CD14-positive monocyte (primary cell): Measurements from ENCODE around the gene MSI2. TPM values are rescaled to one million over a fixed set of nuclear protein-coding genes. Genes with fewer than 3 reads are reported as not detected.

Experiments used
- DNase-seq, 3 donors: peaks; one replicate each; pipeline ENCODE4 v3.0.0-alpha.2; 2011 to 2022
- H2AFZ ChIP-seq: 2 replicates; pipeline ENCODE4 v1.6.0; 2012; ENCODE audit warnings: mild to moderate bottlenecking, low read depth, low read length, inconsistent platforms; ENCODE audit not compliant: insufficient read depth, poor library complexity, severe bottlenecking
- H3K27ac ChIP-seq, 2 donors: 1 replicate in 1 of 2; 2 replicates in 1 of 2; pipeline ENCODE4 v1.5.1; 2012 to 2013; ENCODE audit warnings: low read length in 2 of 2, control low read depth in 1 of 2, inconsistent platforms in 1 of 2, low read depth in 1 of 2, mild to moderate bottlenecking in 1 of 2
- H3K27me3 ChIP-seq, 2 donors: one replicate each; pipeline versions ENCODE4 v1.6.0 to v1.6.1; 2011 to 2013; ENCODE audit warnings: low read length in 2 of 2; ENCODE audit not compliant: control insufficient read depth in 2 of 2, insufficient read depth in 2 of 2
- H3K36me3 ChIP-seq, 2 donors: replicated peaks in 1 of 2; 1 replicate in 1 of 2; 2 replicates in 1 of 2; pipeline versions ENCODE4 v1.5.1 to v1.6.1; 2012 to 2013; ENCODE audit warnings: low read length in 2 of 2, control low read depth in 1 of 2, inconsistent platforms in 1 of 2, mild to moderate bottlenecking in 1 of 2; ENCODE audit not compliant: insufficient read depth in 2 of 2, control insufficient read depth in 1 of 2
- H3K4me1 ChIP-seq, 2 donors: 1 replicate in 1 of 2; 2 replicates in 1 of 2; pipeline versions ENCODE4 v1.5.1 to v1.6.1; 2012 to 2013; ENCODE audit warnings: low read length in 2 of 2, control low read depth in 1 of 2, inconsistent platforms in 1 of 2, mild to moderate bottlenecking in 1 of 2, moderate library complexity in 1 of 2; ENCODE audit not compliant: insufficient read depth in 2 of 2, control insufficient read depth in 1 of 2
- H3K4me2 ChIP-seq: replicated peaks from 2 replicates; pipeline ENCODE3; 2012; ENCODE audit warnings: low read length, moderate library complexity, mild to moderate bottlenecking; ENCODE audit not compliant: poor library complexity, severe bottlenecking; ENCODE audit errors: extremely low read depth
- H3K4me3 ChIP-seq, 3 experiments: fragments of 200-600 bp in 1 of 3; sonication (generic) in 1 of 3; replicated peaks in 1 of 3; 1 replicate in 2 of 3; 2 replicates in 1 of 3; pipeline ENCODE4 v1.5.1; 2011 to 2013; ENCODE audit warnings: low read length in 3 of 3, mild to moderate bottlenecking in 3 of 3, control low read depth in 2 of 3, low read depth in 2 of 3, inconsistent platforms in 1 of 3, moderate library complexity in 1 of 3
- H3K79me2 ChIP-seq: 2 replicates; pipeline ENCODE4 v1.6.0; 2012; ENCODE audit warnings: mild to moderate bottlenecking, control low read depth, inconsistent platforms, low read length, moderate library complexity; ENCODE audit not compliant: insufficient read depth
- H3K9ac ChIP-seq: 2 replicates; pipeline ENCODE4 v1.6.0; 2017; ENCODE audit warnings: low read length, mild to moderate bottlenecking; ENCODE audit not compliant: insufficient read depth, poor library complexity, severe bottlenecking
- H3K9me3 ChIP-seq, 2 donors: replicated peaks in 1 of 2; 1 replicate in 1 of 2; 2 replicates in 1 of 2; pipeline versions ENCODE4 v1.5.1 to v1.6.1; 2012 to 2013; ENCODE audit warnings: low read length in 2 of 2, control low read depth in 1 of 2; ENCODE audit not compliant: control insufficient read depth in 1 of 2, insufficient read depth in 1 of 2
- H4K20me1 ChIP-seq: 2 replicates; pipeline ENCODE4 v1.6.0; 2012; ENCODE audit warnings: mild to moderate bottlenecking, low read length, control low read depth, moderate library complexity; ENCODE audit not compliant: insufficient read depth
- H3K27ac Mint-ChIP-seq, 7 donors: one replicate each; pipeline ENCODE4 v1.8.0; 2020; ENCODE audit warnings: mild to moderate bottlenecking in 7 of 7, mixed read lengths in 7 of 7, moderate library complexity in 6 of 7, inconsistent platforms in 2 of 7
- H3K27me3 Mint-ChIP-seq, 3 donors: one replicate each; pipeline ENCODE4 v1.8.0; 2021 to 2022; ENCODE audit warnings: low read depth in 3 of 3, mild to moderate bottlenecking in 3 of 3, mixed read lengths in 3 of 3, moderate library complexity in 3 of 3, inconsistent platforms in 1 of 3
- H3K36me3 Mint-ChIP-seq, 2 donors: one replicate each; pipeline ENCODE4 v1.8.0; 2020; ENCODE audit warnings: mixed read lengths in 2 of 2, inconsistent platforms in 1 of 2, mild to moderate bottlenecking in 1 of 2
- H3K4me1 Mint-ChIP-seq: one replicate; pipeline ENCODE4 v1.8.0; 2020; ENCODE audit warnings: mild to moderate bottlenecking, mixed read lengths
- H3K4me3 Mint-ChIP-seq, 2 donors: one replicate each; pipeline ENCODE4 v1.8.0; 2020; ENCODE audit warnings: mild to moderate bottlenecking in 2 of 2, mixed read lengths in 2 of 2, moderate library complexity in 1 of 2
- H3K9me3 Mint-ChIP-seq, 7 donors: one replicate each; pipeline ENCODE4 v1.8.0; 2020 to 2022; ENCODE audit warnings: mixed read lengths in 7 of 7, mild to moderate bottlenecking in 6 of 7, moderate library complexity in 6 of 7, inconsistent platforms in 2 of 7
- WGBS: methylation state at CpG from one replicate; pipeline ENCODE4 v1.1.5; 2013; ENCODE audit warnings: missing lambda C conversion rate; ENCODE audit not compliant: insufficient coverage; 5-methylcytosine and 5-hydroxymethylcytosine counted together
- intact Hi-C, 2 donors: fragments of 100-400 bp; cut with micrococcal nuclease; formaldehyde crosslinking; loops; one replicate each; pipeline versions ENCODE4 v1.15.0 to v1.15.1; 2023
- polyA plus RNA-seq, 3 donors: library from polyadenylated mRNA; depleted of rRNA in 1 of 3; unstranded in 2 of 3; stranded (reverse) in 1 of 3; fragments of 300-500 nt in 2 of 3; fragments of >200 nt in 1 of 3; fragmentation: Illumina TruSeq in 2 of 3; gene quantifications; 1 replicate in 2 of 3; 2 replicates in 1 of 3; pipeline ENCODE4 v1.2.3, GENCODE V29; 2012 to 2021
- TF ChIP-seq, protein P1 (sequence below): fragments of 200-600 bp; IDR thresholded peaks from one replicate; pipeline ENCODE4 v1.8.0; 2022; ENCODE audit warnings: antibody characterized with exemption, mild to moderate bottlenecking

MSI2 gene
- polyA plus RNA-seq, 3 donors, result 0.20 to 6.6 (median 0.37) TPM

DNA sequence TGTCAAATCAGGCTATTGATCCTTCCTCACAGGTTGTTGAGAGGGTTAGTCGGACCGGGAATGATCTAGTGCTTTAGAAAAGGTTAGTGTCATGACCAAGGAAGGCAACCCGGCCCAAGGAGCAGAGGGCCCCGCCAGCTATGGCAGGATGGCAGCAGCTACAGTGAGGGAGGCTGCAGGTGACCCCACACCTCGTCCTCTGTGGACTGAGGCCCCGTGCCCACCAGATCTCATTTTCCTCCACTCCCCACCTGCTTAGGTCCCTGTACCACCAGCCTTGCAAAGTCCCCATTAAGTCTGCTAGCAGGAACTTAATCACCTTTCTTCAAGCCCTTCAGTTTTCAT lies 381.3 kb downstream of the MSI2 start:
- Mint-ChIP-seq H3K27ac (no peak overlapping the region), H3K27me3 (peaks cover 0 to 1% (median 0%) of the 10 kb centered on the region in 3 donors), H3K36me3 (peaks cover 9 to 14% of the 10 kb centered on the region in 2 donors), H3K4me1 (peaks cover 5% of the 10 kb centered on the region), H3K4me3 (no peak overlapping the region), H3K9me3 (peaks cover 0 to 7% (median 3%) of the 10 kb centered on the region in 7 donors)
- 97% methylated on average over 3 of the region's 6 CpGs for WGBS
- Histone ChIP-seq H3K79me2 (no peaks in the 10 kb centered on the region), H3K4me1 (no peaks in the 10 kb centered on the region), H3K4me2 (no peak overlapping the region), H3K9ac (no peak overlapping the region), H2AFZ (no peak overlapping the region), H3K4me3 (no peak overlapping the region), H3K27me3 (no peaks in the 10 kb centered on the region), H3K36me3 (no peaks in the 10 kb centered on the region), H4K20me1 (no peaks in the 10 kb centered on the region), H3K27ac (no peak overlapping the region), H3K9me3 (no peaks in the 10 kb centered on the region)
- DNase-seq, result no peak
- intact Hi-C loops, result no loop called here
- TF ChIP-seq, protein P1, sequence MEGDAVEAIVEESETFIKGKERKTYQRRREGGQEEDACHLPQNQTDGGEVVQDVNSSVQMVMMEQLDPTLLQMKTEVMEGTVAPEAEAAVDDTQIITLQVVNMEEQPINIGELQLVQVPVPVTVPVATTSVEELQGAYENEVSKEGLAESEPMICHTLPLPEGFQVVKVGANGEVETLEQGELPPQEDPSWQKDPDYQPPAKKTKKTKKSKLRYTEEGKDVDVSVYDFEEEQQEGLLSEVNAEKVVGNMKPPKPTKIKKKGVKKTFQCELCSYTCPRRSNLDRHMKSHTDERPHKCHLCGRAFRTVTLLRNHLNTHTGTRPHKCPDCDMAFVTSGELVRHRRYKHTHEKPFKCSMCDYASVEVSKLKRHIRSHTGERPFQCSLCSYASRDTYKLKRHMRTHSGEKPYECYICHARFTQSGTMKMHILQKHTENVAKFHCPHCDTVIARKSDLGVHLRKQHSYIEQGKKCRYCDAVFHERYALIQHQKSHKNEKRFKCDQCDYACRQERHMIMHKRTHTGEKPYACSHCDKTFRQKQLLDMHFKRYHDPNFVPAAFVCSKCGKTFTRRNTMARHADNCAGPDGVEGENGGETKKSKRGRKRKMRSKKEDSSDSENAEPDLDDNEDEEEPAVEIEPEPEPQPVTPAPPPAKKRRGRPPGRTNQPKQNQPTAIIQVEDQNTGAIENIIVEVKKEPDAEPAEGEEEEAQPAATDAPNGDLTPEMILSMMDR, result no peak

DNA sequence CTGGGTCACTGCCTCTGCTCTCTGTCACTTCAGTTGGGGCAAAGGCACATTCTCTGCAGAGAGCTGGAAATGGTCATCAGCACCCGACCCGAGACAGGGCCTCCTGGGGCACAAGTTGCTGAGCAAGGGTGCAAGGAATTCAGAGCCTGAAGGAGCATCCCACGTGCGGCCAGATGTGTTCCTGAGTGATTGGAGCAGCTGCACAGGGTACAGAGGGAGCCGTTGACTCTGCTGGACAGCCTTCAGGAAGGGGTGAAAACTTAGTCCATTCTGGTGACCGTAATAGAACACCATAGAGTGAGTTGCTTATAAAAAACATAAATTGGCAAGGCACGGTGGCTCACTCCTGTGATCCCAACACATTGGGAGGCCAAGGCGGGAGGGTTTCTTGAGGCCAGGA lies 382.0 kb downstream of the MSI2 start:
- Histone ChIP-seq H3K27me3 (no peaks in the 10 kb centered on the region), H2AFZ (no peak overlapping the region), H3K27ac (no peak overlapping the region), H3K4me3 (no peak overlapping the region), H3K9ac (no peak overlapping the region), H3K36me3 (no peaks in the 10 kb centered on the region), H3K4me1 (no peaks in the 10 kb centered on the region), H3K79me2 (no peaks in the 10 kb centered on the region), H3K9me3 (no peaks in the 10 kb centered on the region), H3K4me2 (no peak overlapping the region), H4K20me1 (no peaks in the 10 kb centered on the region)
- TF ChIP-seq, protein P1, result no peak
- Mint-ChIP-seq H3K36me3 (peaks cover 8 to 12% of the 10 kb centered on the region in 2 donors), H3K27me3 (peaks cover 0 to 1% (median 0%) of the 10 kb centered on the region in 3 donors), H3K4me1 (peaks cover 5% of the 10 kb centered on the region), H3K4me3 (no peak overlapping the region), H3K9me3 (peaks cover 0 to 7% (median 3%) of the 10 kb centered on the region in 7 donors), H3K27ac (no peak overlapping the region)
- 96% methylated on average over 6 of the region's 8 CpGs for WGBS
- DNase-seq, result no peak
- intact Hi-C loops, result no loop called here
